ENCODE data around the gene PTPRD.
"Not testable (repeated sequence)": the region's sequence is repeated elsewhere in the genome, so short reads cannot be mapped to it uniquely, and the experiment has no call there.

PTPRD gene

DNA sequence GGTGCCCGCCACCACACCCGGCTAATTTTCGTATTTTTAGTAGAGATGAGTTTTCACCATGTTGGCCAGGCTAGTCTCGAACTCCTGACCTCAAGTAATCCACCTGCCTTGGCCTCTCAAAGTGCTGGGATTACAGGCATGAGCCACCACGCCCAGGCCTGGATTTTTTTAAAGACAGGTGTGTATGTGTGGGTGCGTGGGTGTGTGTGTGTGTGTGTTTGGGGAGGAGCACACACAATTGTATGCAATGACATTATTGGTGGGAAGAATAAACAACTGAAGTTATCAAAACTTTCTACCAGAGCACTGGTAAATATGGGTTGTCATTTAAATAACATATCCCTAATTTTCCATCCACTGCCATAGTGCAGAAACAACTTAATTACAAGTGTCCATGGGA lies 1915.2 kb downstream of the PTPRD start:
- DNase-seq (ENCODE audit: low read depth, low spot score); H3K27ac ChIP-seq: not testable (repeated sequence)

DNA sequence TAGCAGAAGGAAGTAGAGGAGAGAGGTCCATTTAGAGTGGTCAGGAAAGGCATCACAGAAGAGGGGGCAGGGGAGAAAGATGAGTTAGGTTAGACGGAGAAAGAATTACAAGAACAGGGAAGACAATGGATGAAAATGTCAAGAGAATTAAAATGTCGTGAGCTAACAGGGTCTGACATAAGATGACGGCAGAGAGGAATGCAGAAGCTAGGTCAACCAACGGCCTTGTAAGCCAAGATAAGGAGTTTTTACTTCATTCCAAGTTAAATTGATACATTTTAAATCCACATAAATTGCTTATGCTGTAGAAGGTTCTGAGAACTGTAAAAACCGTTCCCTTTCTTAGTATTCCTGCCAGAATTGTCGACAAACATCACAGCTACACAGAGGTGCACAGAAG lies 1916.3 kb downstream of the PTPRD start:
- DNase-seq (ENCODE audit: low read depth, low spot score): no peak
- H3K27ac ChIP-seq: no peak overlapping the region

DNA sequence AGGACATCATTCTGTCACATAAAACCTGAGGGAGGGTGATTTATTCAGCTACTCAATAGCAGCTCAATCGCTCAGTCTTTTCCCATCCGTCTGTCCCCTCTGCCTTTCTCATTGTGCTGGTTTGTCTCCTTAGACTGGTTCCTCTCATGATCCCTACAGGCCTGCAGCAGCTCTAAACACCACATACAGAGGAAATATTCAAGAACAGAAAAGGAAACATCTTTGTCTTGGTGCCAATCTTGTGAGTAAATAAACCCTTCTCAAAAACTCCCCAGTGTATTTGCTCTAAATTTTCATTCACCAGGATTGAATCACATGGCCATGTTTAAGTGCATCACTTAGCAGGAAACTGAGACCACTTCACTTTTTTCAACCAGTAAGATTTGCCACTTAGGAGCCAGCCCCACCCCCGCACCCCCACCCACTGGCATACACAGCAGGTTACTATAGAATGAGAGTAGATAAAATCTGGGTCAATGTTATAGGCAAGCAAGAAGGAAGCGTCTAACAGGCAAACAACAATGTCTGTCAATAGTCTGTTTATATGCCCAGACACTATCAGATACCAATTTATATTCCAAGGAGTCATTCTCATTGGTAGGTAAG lies 1917.7 kb downstream of the PTPRD start:
- DNase-seq (ENCODE audit: low read depth, low spot score): no peak
- H3K27ac ChIP-seq: no peak overlapping the region

DNA sequence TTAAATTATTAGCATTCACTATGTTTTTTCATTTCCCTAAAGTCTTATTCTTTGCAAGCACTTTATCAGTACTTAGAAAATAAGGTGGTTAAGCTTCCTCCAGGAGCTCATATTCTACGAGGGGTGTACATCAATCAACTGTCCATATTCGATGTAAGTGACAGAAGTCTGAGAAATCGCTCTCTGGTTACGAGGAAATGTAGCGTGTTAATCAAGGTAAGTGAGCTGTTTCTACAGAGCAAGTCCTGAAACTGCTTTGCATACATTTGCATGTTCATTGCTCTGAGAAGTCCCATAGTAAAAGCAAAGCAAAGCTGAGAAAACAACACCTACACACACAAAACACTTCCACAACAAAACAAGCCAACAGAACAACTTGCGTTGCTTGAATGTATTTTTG lies 1919.3 kb downstream of the PTPRD start:
- no peak for DNase-seq (ENCODE audit: low read depth, low spot score)
- H3K27ac ChIP-seq: no peak overlapping the region

DNA sequence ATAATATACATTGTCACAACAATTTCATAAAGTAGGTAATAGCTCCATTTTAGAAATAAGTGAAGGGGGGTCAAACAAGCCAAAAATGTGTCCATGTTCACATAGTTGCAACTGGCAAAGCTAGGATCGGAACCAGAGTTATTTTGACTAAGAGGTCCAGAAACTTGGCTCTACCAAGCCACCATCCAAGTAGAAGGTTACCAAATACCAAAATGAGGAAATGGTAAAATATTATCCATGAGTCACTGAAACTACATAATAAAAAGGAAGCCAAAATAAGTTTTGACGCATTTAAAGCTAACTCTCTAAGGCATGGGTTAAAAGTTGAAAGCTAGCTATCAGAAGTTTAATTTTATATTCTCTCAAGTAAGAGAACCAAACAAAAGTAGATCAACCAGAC lies 1926.3 kb downstream of the PTPRD start:
- H3K27ac ChIP-seq: no peak overlapping the region
- no peak for DNase-seq (ENCODE audit: low read depth, low spot score)

DNA sequence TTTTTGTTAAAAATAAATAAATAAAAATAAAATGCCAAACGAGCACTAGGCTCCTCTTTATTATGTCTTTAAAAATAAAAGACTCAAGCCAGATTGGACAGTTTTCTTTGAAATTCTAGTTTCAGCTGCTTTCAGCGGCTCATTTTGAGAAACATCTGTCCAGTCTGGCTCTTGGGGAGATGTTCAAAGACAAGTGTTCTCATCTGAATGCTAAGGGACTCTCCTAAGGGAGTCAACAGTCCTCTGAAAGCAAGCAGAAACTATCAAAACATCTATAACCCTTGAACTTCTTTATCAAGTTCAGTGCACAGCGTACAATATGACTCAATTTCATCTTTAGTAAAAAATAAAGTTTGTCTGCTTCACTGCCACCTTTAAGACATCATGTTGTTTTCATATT lies 1927.0 kb downstream of the PTPRD start:
- H3K27ac ChIP-seq: no peak overlapping the region
- DNase-seq (ENCODE audit: low read depth, low spot score): no peak

DNA sequence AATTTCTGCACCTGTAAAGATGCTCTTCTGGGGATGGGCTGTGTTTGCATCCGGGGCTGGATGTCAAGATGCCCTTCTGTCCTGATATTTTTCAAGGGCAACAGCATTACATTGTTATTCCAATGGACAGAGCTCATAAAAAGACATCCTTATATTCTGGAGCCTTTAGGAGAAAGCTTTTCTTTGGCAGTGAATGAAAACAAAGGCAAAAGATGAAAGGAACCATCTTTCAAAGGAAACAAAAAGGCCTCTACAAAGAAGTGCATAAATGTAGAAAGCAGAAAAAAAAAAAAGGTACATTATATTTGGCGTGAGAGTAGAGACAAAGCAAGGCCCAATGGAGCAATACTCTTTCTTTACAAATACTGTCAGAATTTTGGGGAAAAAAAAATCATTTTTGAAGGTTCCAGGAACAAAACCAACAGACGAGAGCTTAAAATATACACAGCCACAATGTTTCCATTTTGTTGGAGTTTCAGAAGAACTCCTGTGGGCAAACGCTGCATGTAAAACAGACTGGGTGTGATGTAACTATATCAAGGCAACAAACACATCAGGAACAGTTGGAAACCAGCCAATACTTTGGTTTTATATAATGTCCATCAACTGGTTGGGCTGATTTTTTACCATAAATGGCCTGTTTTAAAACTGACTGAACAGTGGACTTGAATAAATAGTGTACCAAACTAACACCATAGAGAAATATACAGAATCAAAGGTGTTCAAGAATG lies 1927.7 kb downstream of the PTPRD start:
- no peak for DNase-seq (ENCODE audit: low read depth, low spot score)
- no peak overlapping the region for H3K27ac ChIP-seq

DNA sequence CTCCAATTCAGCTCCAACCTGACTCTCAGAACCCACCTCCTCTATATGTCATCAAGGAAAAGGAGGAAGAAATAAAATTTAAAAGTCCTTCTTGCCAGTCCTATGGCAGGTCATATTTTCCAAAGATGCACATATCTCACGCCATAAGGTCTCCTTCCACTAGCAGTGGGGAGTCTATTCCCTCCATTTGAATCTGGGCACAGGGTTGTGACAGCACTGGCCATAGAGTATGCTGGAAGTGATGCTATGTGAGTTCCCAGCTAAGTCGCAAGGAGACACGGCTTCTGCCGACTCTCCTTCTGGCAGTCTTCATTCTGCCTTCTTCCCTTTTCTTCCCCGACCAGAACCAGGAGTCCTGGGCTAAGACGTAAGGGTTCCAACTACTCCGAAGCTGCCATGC lies 1929.3 kb downstream of the PTPRD start:
- DNase-seq (ENCODE audit: low read depth, low spot score): no peak
- no peak overlapping the region for H3K27ac ChIP-seq

DNA sequence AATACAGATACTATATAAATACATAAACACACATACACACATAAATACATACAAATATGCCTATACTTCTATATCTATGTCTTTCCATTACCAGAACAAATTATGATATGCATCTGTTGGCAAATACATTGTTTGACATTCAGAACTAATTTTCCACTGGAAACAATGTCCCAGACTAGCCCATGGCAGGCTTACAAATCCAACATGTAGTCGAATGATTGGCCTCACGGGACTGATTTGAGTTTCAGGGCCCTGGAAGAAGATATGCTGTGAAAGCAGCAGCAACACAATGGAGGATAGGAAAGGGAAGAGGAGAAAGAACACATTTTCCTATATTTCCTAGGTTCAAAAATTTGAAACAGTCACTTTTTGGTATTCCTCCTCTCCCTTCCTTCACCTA lies 1932.1 kb downstream of the PTPRD start:
- no peak overlapping the region for H3K27ac ChIP-seq
- DNase-seq (ENCODE audit: low read depth, low spot score): no peak

DNA sequence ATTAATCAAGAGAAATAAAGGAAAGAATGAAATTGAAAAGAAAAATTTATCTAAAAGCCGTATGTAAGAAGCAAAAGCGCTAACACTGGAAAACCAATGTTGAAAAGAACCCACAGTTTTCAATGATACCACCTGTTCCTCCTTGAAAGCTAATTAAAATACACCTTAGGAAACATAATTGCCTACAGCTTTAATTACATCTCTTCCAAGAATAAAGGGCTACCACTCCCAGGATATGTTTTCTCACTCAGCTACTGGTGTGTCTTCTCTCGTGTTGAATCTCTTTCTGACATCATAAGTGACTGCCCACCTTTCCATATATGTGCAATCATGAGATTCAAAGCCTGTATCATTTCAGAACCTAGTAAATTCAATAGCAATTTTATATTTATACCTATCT lies 1932.6 kb downstream of the PTPRD start:
- DNase-seq (ENCODE audit: low read depth, low spot score): no peak
- H3K27ac ChIP-seq: no peak overlapping the region

DNA sequence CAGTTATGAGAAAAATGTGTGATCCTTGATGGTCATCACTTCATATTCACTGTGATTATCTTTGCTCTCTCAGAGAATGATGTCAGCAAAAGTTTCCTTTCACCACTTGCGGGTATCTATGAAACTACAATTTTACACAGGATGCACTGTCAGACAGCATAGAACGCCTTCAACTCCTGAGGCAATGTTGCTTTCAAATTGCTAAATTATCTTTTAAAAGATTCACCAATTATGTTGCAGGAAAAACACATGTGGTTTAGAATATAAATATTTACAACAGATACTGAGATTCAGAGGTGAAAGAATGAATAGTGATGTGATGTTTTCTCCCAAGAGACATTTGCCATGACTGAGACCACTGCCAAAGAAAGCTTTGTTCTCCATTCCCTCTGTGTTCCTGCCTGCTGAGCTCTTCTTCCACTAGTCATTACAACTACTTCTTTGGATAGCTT lies 1933.4 kb downstream of the PTPRD start:
- no peak for DNase-seq (ENCODE audit: low read depth, low spot score)
- H3K27ac ChIP-seq: no peak overlapping the region

DNA sequence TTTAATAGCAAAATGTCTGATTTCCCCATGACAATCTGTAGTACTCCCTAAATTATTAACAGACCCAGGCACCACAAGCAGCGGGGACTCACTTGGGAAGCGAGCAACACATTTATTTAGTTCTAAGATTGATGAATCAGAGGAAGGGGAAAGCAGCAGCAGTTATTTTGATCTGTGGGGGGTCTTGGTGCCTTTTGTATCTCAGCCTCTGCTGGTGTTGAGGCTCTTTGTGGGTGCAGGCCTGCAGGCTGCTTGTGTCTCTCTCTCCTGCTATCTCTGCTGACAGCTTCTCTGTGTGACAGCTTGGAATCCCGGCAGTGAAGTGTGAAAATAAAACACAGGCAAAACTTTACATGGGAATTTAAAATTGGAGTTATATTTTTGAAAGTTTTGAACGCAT lies 1935.1 kb downstream of the PTPRD start:
- no peak for DNase-seq (ENCODE audit: low read depth, low spot score)
- no peak overlapping the region for H3K27ac ChIP-seq

DNA sequence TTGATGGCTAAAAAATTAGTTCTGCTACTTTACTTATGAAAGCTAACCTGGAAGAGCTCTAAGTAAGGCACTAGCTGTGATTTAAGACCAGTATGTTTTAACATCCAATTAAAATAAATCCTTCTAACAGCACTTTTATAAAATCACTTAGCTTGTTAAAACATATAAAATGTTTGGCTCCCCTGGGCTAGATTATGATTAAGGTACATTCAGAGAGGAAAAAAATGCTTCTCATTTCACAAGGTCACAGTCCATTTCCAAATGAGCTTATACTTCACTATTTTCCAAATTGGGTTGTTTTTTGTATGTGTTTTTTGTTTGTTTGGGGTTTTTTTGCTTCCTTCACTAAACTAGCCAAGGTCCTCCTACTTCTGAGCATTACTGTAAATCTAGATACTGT lies 1938.3 kb downstream of the PTPRD start:
- H3K27ac ChIP-seq: no peak overlapping the region
- no peak for DNase-seq (ENCODE audit: low read depth, low spot score)

DNA sequence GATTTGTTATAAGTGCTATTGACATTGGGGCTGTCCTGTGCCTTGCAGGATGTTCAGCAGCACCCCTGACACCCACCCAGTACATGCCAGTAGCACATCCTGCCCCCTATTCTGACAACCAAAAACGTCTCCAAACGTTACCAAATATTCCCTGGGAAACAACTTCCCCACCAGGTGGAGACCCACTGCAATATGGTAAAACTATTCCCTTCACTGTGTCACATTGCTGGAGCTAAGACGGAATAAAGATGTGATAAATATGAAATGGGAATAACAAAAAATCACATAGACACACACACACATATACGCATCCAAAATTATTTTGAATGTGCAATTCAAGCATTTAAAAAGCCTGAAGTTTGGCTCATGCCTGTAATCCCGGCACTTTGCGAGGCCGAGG lies 1939.0 kb downstream of the PTPRD start:
- no peak for DNase-seq (ENCODE audit: low read depth, low spot score)
- H3K27ac ChIP-seq: no peak overlapping the region

DNA sequence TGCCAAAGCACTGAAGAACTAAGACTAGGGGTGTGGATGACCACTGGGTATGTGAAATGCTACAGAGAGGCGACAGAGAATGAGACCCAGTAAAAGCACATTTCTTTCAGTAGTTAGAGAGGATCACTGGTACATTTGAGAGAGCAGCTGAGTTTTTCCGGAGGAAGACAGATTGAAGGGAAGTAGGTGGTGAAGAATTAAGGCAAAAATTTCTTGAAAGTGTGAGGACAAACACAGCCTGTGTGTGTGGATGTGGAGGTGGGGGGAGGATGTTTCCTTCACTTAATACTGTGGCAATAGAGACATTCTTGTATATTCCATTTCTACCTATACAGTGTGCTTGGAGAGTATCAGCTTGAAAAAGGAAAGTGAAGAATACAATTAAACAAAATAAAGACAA lies 1942.1 kb downstream of the PTPRD start:
- no peak overlapping the region for H3K27ac ChIP-seq
- no peak for DNase-seq (ENCODE audit: low read depth, low spot score)

DNA sequence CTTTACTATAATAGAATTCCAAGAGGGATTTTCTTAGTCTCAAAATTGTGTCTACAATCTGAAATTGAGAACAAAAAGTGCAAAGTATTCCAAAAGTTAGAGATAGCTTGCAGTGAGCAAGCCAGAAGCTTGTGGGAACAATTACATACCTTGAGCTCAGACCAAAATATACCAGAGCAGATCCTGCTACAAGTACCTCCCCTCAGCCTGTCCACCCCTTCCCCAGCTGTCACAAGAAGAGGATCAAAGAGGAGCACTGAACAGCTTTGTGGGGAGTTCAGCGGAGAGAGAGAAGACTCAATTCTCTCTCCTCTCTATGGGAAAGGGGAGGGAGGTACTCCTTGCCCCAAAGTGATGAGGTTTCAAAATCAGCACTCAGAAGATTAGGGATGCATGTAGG lies 1944.1 kb downstream of the PTPRD start:
- no peak for DNase-seq (ENCODE audit: low read depth, low spot score)
- H3K27ac ChIP-seq: no peak overlapping the region

DNA sequence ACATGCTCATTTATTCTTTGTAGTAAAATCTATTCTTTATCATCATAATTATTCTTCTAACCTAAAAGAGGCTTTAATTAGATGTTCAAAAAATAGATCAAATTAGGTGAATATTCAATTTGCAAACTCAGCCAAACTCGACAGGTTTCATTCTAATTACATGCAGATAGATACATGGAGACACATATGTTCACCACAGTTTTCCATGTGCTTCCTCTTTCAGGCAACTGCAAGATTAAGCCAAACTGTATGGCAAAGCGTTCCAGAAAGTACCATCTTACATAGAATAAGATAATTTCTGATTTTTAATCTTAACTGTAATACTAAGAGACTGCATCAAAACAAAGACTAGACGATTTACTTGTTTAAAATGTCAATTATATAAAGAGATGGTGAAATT lies 1944.6 kb downstream of the PTPRD start:
- H3K27ac ChIP-seq: no peak overlapping the region
- no peak for DNase-seq (ENCODE audit: low read depth, low spot score)

DNA sequence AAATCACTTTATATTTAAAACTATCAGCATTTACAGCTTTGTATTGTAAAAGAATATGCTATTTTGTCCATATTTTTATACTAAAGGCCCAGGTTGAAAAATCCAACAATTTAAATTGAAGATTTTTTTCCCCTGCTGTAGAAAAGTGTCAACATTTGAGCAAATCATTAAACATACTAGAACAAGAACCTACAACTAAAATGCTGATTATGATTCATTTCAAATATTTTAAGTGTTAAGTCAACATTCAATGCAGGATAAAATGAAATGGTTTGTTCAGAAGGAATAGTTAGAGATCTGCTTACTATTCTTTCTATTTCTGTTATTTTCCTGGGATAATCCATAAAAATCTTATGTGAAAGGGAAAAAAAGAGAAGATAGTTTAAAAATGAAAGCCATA lies 1946.7 kb downstream of the PTPRD start:
- no peak for DNase-seq (ENCODE audit: low read depth, low spot score)
- no peak overlapping the region for H3K27ac ChIP-seq

DNA sequence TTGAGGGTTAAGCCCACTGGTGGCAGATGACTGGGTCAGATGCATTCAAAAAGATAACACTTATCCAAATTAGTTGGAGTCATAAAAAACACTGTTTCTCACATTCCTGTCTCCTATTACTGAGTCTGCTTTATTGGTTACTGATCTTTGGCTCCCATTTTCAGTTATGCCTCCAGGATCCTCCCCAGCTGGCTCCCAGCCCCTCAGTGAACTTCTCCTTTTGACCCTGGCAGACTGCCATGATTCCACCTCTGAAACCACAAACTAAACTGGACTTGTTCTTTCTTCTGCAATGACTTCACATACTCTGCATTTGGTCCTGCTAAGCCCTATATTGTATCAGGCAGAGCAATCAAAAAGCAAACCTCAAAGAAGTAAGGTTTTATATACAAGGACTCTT lies 1952.4 kb downstream of the PTPRD start:
- no peak for DNase-seq (ENCODE audit: low read depth, low spot score)
- H3K27ac ChIP-seq: no peak overlapping the region

DNA sequence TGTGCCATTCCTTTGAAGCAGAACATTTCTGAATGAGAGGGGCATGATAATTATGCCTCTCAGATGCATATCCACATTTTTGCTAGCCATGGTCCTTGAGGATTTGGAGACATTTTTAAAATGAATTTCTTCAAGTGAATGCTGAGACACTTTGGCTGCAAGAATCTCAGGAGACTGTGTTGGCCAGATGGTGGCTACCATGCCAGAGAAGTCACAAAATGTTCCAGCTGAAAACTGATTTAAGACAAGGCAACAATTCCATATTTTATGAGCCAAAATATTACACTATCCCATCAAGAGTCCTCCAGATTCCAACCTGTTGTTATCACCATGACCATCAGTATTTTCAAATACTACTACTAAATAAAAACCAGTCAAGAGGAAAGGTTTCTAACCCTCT lies 1953.7 kb downstream of the PTPRD start:
- DNase-seq (ENCODE audit: low read depth, low spot score): no peak
- no peak overlapping the region for H3K27ac ChIP-seq

DNA sequence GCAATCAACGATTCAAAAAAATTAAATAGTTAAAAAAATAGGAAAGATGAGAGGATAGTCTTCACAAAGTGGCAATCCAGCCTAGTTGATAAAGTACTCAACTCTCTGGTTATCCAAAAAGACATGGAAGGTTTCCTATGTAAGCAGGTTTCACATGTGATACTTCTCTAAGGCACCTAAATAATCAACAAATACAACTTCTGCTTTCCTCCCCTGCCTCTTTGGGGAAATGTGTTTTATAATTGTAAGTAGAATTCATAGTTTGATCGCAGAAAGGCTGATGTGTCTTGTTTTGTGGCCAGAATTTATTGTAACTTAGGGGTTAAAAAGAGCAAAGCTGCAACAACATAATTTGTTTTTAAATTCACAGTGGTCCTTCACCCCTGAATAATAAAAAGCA lies 1957.7 kb downstream of the PTPRD start:
- H3K27ac ChIP-seq: no peak overlapping the region
- DNase-seq (ENCODE audit: low read depth, low spot score): no peak

DNA sequence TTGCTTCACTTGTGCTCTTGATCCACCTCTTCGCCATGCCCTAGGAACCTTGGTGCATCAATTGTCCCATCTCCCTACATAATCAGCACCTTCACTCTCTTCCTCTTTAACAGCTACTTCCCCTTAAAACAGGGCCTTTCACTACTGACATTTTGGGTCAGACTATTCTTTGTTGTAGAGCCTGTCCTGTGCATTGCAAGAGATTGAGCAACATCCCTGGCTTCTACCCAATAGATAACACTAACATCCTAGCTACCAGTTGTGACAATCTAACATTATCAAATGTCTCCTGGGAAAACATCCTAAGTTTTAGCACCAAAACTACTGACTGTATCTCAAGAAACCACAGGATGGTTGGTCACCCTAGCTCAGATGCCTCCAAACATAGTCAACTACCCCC lies 1958.9 kb downstream of the PTPRD start:
- no peak for DNase-seq (ENCODE audit: low read depth, low spot score)
- no peak overlapping the region for H3K27ac ChIP-seq
